OCI-LY7 (cell line): Measurements from ENCODE around the gene TSEN15.

Experiments
- EZH2phosphoT487 ChIP-seq: fragments of 200-600 bp; sonication (generic); IDR thresholded peaks from 2 replicates; pipeline ENCODE4 v1.6.1; 2018; ENCODE audit warnings: low read depth, borderline replicate concordance, mild to moderate bottlenecking, mixed run types, antibody characterized with exemption, low read length, moderate library complexity, mixed read lengths
- TF ChIP-seq, protein P1 (sequence below): fragments of 200-600 bp; sonication (generic); conservative IDR thresholded peaks from 2 replicates; pipeline ENCODE4 v1.5.1; 2014; ENCODE audit warnings: mild to moderate bottlenecking, antibody characterized with exemption, low read length, moderate library complexity, mixed read lengths

DNA sequence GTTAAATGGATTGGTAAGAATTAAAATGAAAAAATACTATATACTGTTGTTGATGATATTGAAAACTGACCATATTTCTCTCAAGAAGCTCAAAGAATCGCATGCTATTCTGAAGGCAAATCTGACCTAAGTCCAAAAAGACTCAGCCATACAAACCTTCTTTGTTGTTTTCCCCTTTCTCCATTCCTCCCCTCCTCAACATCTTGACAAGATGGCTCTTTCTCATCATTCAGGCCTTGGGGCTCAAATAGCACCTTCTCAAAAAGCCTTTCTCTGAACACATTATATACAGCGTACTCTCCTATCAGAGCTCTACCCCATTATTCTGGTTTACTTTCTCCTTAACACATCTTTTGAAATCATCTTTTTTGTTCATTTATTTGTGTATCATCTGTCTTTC lies 31.2 kb upstream of the TSEN15 start:
- no peak for TF ChIP-seq EZH2phosphoT487
- TF ChIP-seq, protein P1, sequence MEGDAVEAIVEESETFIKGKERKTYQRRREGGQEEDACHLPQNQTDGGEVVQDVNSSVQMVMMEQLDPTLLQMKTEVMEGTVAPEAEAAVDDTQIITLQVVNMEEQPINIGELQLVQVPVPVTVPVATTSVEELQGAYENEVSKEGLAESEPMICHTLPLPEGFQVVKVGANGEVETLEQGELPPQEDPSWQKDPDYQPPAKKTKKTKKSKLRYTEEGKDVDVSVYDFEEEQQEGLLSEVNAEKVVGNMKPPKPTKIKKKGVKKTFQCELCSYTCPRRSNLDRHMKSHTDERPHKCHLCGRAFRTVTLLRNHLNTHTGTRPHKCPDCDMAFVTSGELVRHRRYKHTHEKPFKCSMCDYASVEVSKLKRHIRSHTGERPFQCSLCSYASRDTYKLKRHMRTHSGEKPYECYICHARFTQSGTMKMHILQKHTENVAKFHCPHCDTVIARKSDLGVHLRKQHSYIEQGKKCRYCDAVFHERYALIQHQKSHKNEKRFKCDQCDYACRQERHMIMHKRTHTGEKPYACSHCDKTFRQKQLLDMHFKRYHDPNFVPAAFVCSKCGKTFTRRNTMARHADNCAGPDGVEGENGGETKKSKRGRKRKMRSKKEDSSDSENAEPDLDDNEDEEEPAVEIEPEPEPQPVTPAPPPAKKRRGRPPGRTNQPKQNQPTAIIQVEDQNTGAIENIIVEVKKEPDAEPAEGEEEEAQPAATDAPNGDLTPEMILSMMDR = no peak
